GM19238 (cell line): ENCODE data around the gene PRKCZ.
A peak's percentile ranks its signal among the peaks of the same experiment; 100 is the strongest.

Source experiments
- DNase-seq: peaks from one replicate; pipeline ENCODE4 v3.0.0; 2011; ENCODE audit warnings: low spot score; ENCODE audit not compliant: insufficient read length

Gene PRKCZ

GRCh38 chr1:2227346-2228156 is 177.3 kb downstream of the PRKCZ start:
- peak; percentile 100 for DNase-seq

- DNase-seq, result no peak
These were observed 178.0 kb downstream of the PRKCZ start, which contains the start of gene SKI for GRCh38 chr1:2228157-2228594. Gene SKI, plus strand, starts transcription at chr1:2228319. Its CDS starts 448 bp downstream, at chr1:2228767.

GRCh38 chr1:2228694-2229036 is 178.5 kb downstream of the PRKCZ start:
- no peak for DNase-seq

GRCh38 chr1:2229037-2229864 is 179.0 kb downstream of the PRKCZ start:
- DNase-seq, result peak; percentile 58

GRCh38 chr1:2229911-2230731 is 179.9 kb downstream of the PRKCZ start:
- DNase-seq, result no peak

- DNase-seq, result no peak
These were observed 180.7 kb downstream of the PRKCZ start for GRCh38 chr1:2230781-2231531.

- no peak for DNase-seq
These were observed 181.5 kb downstream of the PRKCZ start for GRCh38 chr1:2231532-2232254.

- no peak for DNase-seq
These were observed 182.2 kb downstream of the PRKCZ start for GRCh38 chr1:2232255-2232915.

- DNase-seq, result no peak
These were observed 182.8 kb downstream of the PRKCZ start for GRCh38 chr1:2232916-2233438.

- no peak for DNase-seq
These were observed 183.3 kb downstream of the PRKCZ start for GRCh38 chr1:2233468-2233867.

GRCh38 chr1:2233997-2234761 is 184.0 kb downstream of the PRKCZ start:
- peak; percentile 76 for DNase-seq

GRCh38 chr1:2234762-2235113 is 184.5 kb downstream of the PRKCZ start:
- DNase-seq, result no peak
